Heart left ventricle (tissue), 16 donors: ENCODE results near the gene NPC1L1. TPM values are rescaled to one million over a fixed set of nuclear protein-coding genes. Genes with fewer than 3 reads are reported as not detected.
A peak's percentile ranks its signal among the peaks of the same experiment; 100 is the strongest.

Source experiments
- ATAC-seq, 4 donors: fragments of 200-7000 bp; cut with Tn5 transposase; one replicate each; pipeline ENCODE4 v1.9.1; 2020 to 2022; ENCODE audit warnings: moderate library complexity in 4 of 4, mild to moderate bottlenecking in 3 of 4, moderate number of reproducible peaks in 1 of 4
- DNase-seq, 5 donors: peaks; one replicate each; pipeline ENCODE4 v3.0.0-alpha.2; 2020
- H3K27ac ChIP-seq, 12 donors: fragments of 200-600 bp; sonication (generic) in 4 of 12; one replicate each; pipeline versions ENCODE4 v1.5.0 to v1.8.0; 2016 to 2022; ENCODE audit warnings: mild to moderate bottlenecking in 2 of 12
- H3K27me3 ChIP-seq, 9 donors: fragments of 200-600 bp; sonication (generic) in 2 of 9; one replicate each; pipeline versions ENCODE4 v1.5.1 to v1.8.0; 2016 to 2022; ENCODE audit warnings: mild to moderate bottlenecking in 3 of 9
- H3K36me3 ChIP-seq, 9 donors: fragments of 200-600 bp; sonication (generic) in 2 of 9; one replicate each; pipeline versions ENCODE4 v1.5.0 to v1.8.0; 2018 to 2022; ENCODE audit warnings: mild to moderate bottlenecking in 2 of 9
- H3K4me1 ChIP-seq, 12 donors: fragments of 200-600 bp; sonication (generic) in 4 of 12; one replicate each; pipeline versions ENCODE4 v1.5.0 to v1.8.0; 2016 to 2022; ENCODE audit warnings: mild to moderate bottlenecking in 3 of 12
- H3K4me3 ChIP-seq, 12 donors: fragments of 200-600 bp; sonication (generic) in 4 of 12; one replicate each; pipeline versions ENCODE4 v1.5.0 to v1.8.0; 2017 to 2022; ENCODE audit warnings: mild to moderate bottlenecking in 9 of 12, moderate library complexity in 4 of 12
- H3K9me3 ChIP-seq, 12 donors: fragments of 200-600 bp; sonication (generic) in 4 of 12; one replicate each; pipeline versions ENCODE4 v1.5.0 to v1.8.0; 2016 to 2022; ENCODE audit warnings: mild to moderate bottlenecking in 1 of 12
- CTCF ChIP-seq, 12 donors: fragments of 200-600 bp; sonication (generic) in 4 of 12; IDR thresholded peaks; one replicate each; pipeline versions ENCODE4 v1.5.0 to v1.8.0; 2018 to 2022; ENCODE audit warnings: antibody characterized with exemption in 12 of 12, mild to moderate bottlenecking in 5 of 12
- POLR2A ChIP-seq, 2 donors: fragments of 450-650 bp; IDR thresholded peaks; one replicate each; pipeline ENCODE4 v1.6.1; 2017; ENCODE audit warnings: antibody characterized with exemption in 2 of 2, mild to moderate bottlenecking in 2 of 2, moderate library complexity in 2 of 2
- WGBS, 4 donors: extraction: QIAGEN DNeasy Blood & Tissue Kit in 2 of 4; methylation state at CpG; one replicate each; pipeline versions ENCODE4 v1.1.5 to v1.1.7; 2013 to 2018; 5-methylcytosine and 5-hydroxymethylcytosine counted together
- intact Hi-C, 10 donors: fragments of 100-400 bp; cut with DNase I; formaldehyde crosslinking; loops; one replicate each; pipeline versions ENCODE4 v1.11.1 to v1.14.2; 2022
- polyA plus RNA-seq, 2 donors: library from polyadenylated mRNA; stranded (reverse); fragments of 200-250 nt; gene quantifications; one replicate each; pipeline ENCODE4 v1.2.3, GENCODE V29; 2013
- total RNA-seq, 9 donors: library from RNA; depleted of rRNA in 2 of 9; stranded (reverse); fragments of >200 nt in 2 of 9; fragmentation: NEBNext Ultra II Directional in 3 of 9; extraction: Animal tissue kit (Norgen Biotek cat#: 25700) in 3 of 9; gene quantifications; one replicate each; pipeline versions ENCODE4 v1.1.0 to v1.2.4, GENCODE V29; 2016 to 2023
- donor health status: ischemic (EF 13 %, LVEDD 7.1; RV severe dilation, severe dysfunction).
- donor health status: healthy with polysubstance abuse.
- donor health status: DM: no; HTN: yes; CAD: no.
- donor health status: DM: no; HTN: no; CAD: no.
- donor health status: ischemic (EF 25% LVEDD 6.9; RV normal size, moderate dysfunction).
- donor health status: ischemic (EF 25% LVEDD 5.7; RV mildly dilated, moderate dysfunction).
- donor health status: healthy.
- donor health status: DM: yes; HTN: yes; CAD: no.
- donor health status: ischemic (EF 35%, LVEDD 5.7; RV mildly dilated, moderate dysfunction).
- donor health status: nonischemic (EF 11% LVEDD 7.7; RV severe dilation, severe dysfunction).
- donor health status: DM: yes; HTN: yes; CAD: no.
- donor health status: PGD.
- donor health status: ischemic (EF 29% LVEDD 5.4; RV normal size, mild dysfunction).
- donor health status: nonischemic (EF 23%, LVEDD 6.1; RV moderate dilation, normal function).

The NPC1L1 gene
- total and polyA plus RNA-seq, 11 donors, result 0.03 to 0.25 (median 0.13) TPM; not detected in 4

- no peaks in the 10 kb centered on the region for H3K9me3 ChIP-seq
- no peak overlapping the region for H3K4me3 ChIP-seq
- 50 to 56% (median 54%) methylated on average over 4 of the region's 4 CpGs for WGBS, 4 donors
- ATAC-seq (no peak), DNase-seq (no peak)
- H3K4me1 ChIP-seq, result peaks cover 4 to 69% (median 51%) of the 10 kb centered on the region in 12 donors
- peak overlapping the region in 2 of 12 donors; percentile 4 to 39 for H3K27ac ChIP-seq
- intact Hi-C loops, result loop anchor here in 3 of 10 donors (5.0 to 10.0 kb wide), 3 partner anchors 145 to 265 kb away; partner anchors contain the start of genes CAMK2B (in 1 of the 3) and YKT6 (in 1 of the 3)
- no peak for TF ChIP-seq POLR2A (IDR thresholded peaks at IDR 0.05)
- TF ChIP-seq CTCF (IDR thresholded peaks at IDR 0.05), result no peak
- H3K27me3 ChIP-seq, result no peaks in the 10 kb centered on the region
- peaks cover 0 to 67% (median 30%) of the 10 kb centered on the region in 9 donors for H3K36me3 ChIP-seq
Observed at GRCh38 chr7:44469461-44470134, 71.5 kb downstream of the NPC1L1 start.

GRCh38 chr7:44467217-44467548 is 73.9 kb downstream of the NPC1L1 start:
- H3K4me3 ChIP-seq, result no peak overlapping the region
- peaks cover 0 to 64% (median 44%) of the 10 kb centered on the region in 12 donors for H3K4me1 ChIP-seq
- H3K27ac ChIP-seq, result no peak overlapping the region
- H3K36me3 ChIP-seq, result peaks cover 0 to 58% (median 21%) of the 10 kb centered on the region in 9 donors
- DNase-seq (no peak), ATAC-seq (no peak)
- H3K27me3 ChIP-seq, result no peaks in the 10 kb centered on the region
- 97 to 99% (median 98%) methylated on average over 4 of the region's 4 CpGs for WGBS, 4 donors
- no peaks in the 10 kb centered on the region for H3K9me3 ChIP-seq
- no peak for TF ChIP-seq POLR2A (IDR thresholded peaks at IDR 0.05)
- no peak for TF ChIP-seq CTCF (IDR thresholded peaks at IDR 0.05)
- intact Hi-C loops, result no loop called here

GRCh38 chr7:44466300-44467216 is 74.6 kb downstream of the NPC1L1 start:
- WGBS, 4 donors, result 77 to 86% (median 83%) methylated on average over 4 of the region's 4 CpGs
- intact Hi-C loops, result no loop called here
- Histone ChIP-seq H3K4me1 (peaks cover 0 to 69% (median 47%) of the 10 kb centered on the region in 12 donors), H3K27ac (no peak overlapping the region), H3K27me3 (no peaks in the 10 kb centered on the region), H3K36me3 (peaks cover 0 to 54% (median 21%) of the 10 kb centered on the region in 9 donors), H3K4me3 (no peak overlapping the region), H3K9me3 (no peaks in the 10 kb centered on the region)
- ATAC-seq, result no peak
- DNase-seq, result no peak
- TF ChIP-seq POLR2A (IDR thresholded peaks at IDR 0.05), result no peak

- H3K4me3 ChIP-seq, result no peak overlapping the region
- no peaks in the 10 kb centered on the region for H3K9me3 ChIP-seq
- peak; percentile 54 to 68 (median 62) for ATAC-seq
- H3K27ac ChIP-seq, result peak overlapping the region in 4 of 12 donors; percentile 4 to 50 (median 27)
- 51 to 55% (median 52%) methylated on average over 5 of the region's 5 CpGs for WGBS, 4 donors
- peaks cover 0 to 73% (median 50%) of the 10 kb centered on the region in 12 donors for H3K4me1 ChIP-seq
- no peaks in the 10 kb centered on the region for H3K27me3 ChIP-seq
- no peak for DNase-seq
- TF ChIP-seq POLR2A (IDR thresholded peaks at IDR 0.05) (no peak), CTCF (IDR thresholded peaks at IDR 0.05) (no peak)
- intact Hi-C loops, result no loop called here
- H3K36me3 ChIP-seq, result peaks cover 0 to 43% (median 21%) of the 10 kb centered on the region in 9 donors
Observed at GRCh38 chr7:44465490-44465889, 75.6 kb downstream of the NPC1L1 start.
